Measurements from ENCODE around the gene NEK11.

The NEK11 gene

GRCh38 chr3:131026321-131027151 lies at the start of gene NEK11, which contains the start of gene ASTE1:
Gene NEK11, plus strand, starts transcription at chr3:131026877. Its CDS starts 2,832 bp downstream, at chr3:131029709.
Gene ASTE1, minus strand, starts transcription at chr3:131026825. Its CDS starts 1,519 bp downstream, at chr3:131025306.
- peak; percentile 83 for DNase-seq (ENCODE audit: low read depth)

- DNase-seq (ENCODE audit: low read depth): no peak
Observed at GRCh38 chr3:130979117-130979516, 47.6 kb upstream of the NEK11 start.

- DNase-seq (ENCODE audit: low read depth): no peak
Observed at GRCh38 chr3:130981469-130981868, 45.2 kb upstream of the NEK11 start.

GRCh38 chr3:130990282-130990681 lies 36.4 kb upstream of the NEK11 start:
- no peak for DNase-seq (ENCODE audit: low read depth)

GRCh38 chr3:130991126-130991525 lies 35.6 kb upstream of the NEK11 start:
- DNase-seq (ENCODE audit: low read depth): no peak

- DNase-seq (ENCODE audit: low read depth): no peak
Observed at GRCh38 chr3:130992344-130992743, 34.3 kb upstream of the NEK11 start.

- DNase-seq (ENCODE audit: low read depth): no peak
Observed at GRCh38 chr3:130997289-130997688, 29.4 kb upstream of the NEK11 start.

- no peak for DNase-seq (ENCODE audit: low read depth)
Observed at GRCh38 chr3:131001071-131001470, 25.6 kb upstream of the NEK11 start.

- DNase-seq (ENCODE audit: low read depth): no peak
Observed at GRCh38 chr3:131004603-131005002, 22.1 kb upstream of the NEK11 start.

- no peak for DNase-seq (ENCODE audit: low read depth)
Observed at GRCh38 chr3:131007256-131007655, 19.4 kb upstream of the NEK11 start.

GRCh38 chr3:131007782-131008181 lies 18.9 kb upstream of the NEK11 start:
- no peak for DNase-seq (ENCODE audit: low read depth)

- no peak for DNase-seq (ENCODE audit: low read depth)
Observed at GRCh38 chr3:131008326-131008725, 18.4 kb upstream of the NEK11 start.

- no peak for DNase-seq (ENCODE audit: low read depth)
Observed at GRCh38 chr3:131009698-131010097, 17.0 kb upstream of the NEK11 start.

GRCh38 chr3:131018970-131019369 lies 7.7 kb upstream of the NEK11 start:
- no peak for DNase-seq (ENCODE audit: low read depth)

GRCh38 chr3:131020122-131020693 lies 6.5 kb upstream of the NEK11 start:
- no peak for DNase-seq (ENCODE audit: low read depth)

- DNase-seq (ENCODE audit: low read depth): no peak
Observed at GRCh38 chr3:131025539-131025938, 1.1 kb upstream of the NEK11 start.

- no peak for DNase-seq (ENCODE audit: low read depth)
Observed at GRCh38 chr3:131028844-131029243, 2.2 kb downstream of the NEK11 start.

GRCh38 chr3:131031660-131032059 lies 5.0 kb downstream of the NEK11 start:
- no peak for DNase-seq (ENCODE audit: low read depth)

- no peak for DNase-seq (ENCODE audit: low read depth)
Observed at GRCh38 chr3:131033480-131034080, 6.9 kb downstream of the NEK11 start.

- no peak for DNase-seq (ENCODE audit: low read depth)
Observed at GRCh38 chr3:131036200-131036816, 9.6 kb downstream of the NEK11 start.

- no peak for DNase-seq (ENCODE audit: low read depth)
Observed at GRCh38 chr3:131036986-131037385, 10.3 kb downstream of the NEK11 start.

GRCh38 chr3:131038326-131038725 lies 11.6 kb downstream of the NEK11 start:
- DNase-seq (ENCODE audit: low read depth): no peak
